Activated naive CD4-positive, alpha-beta T cell treated with anti-CD3 and anti-CD28 coated beads, Interleukin-2, amount 50 U/mL, for 24 hours (primary cell): ENCODE results near the gene CD99L2.
"Not testable (repeated sequence)": the region's sequence is repeated elsewhere in the genome, so short reads cannot be mapped to it uniquely, and the experiment has no call there.

Source experiments
- H3K27ac Mint-ChIP-seq: one replicate; pipeline ENCODE4 v1.8.0; 2021; ENCODE audit warnings: mild to moderate bottlenecking, mixed read lengths
- H3K27me3 Mint-ChIP-seq: one replicate; pipeline ENCODE4 v1.8.0; 2021; ENCODE audit warnings: mixed read lengths
- H3K36me3 Mint-ChIP-seq: one replicate; pipeline ENCODE4 v1.8.0; 2021; ENCODE audit warnings: mixed read lengths
- H3K4me1 Mint-ChIP-seq: one replicate; pipeline ENCODE4 v1.8.0; 2021; ENCODE audit warnings: mixed read lengths
- H3K4me3 Mint-ChIP-seq: one replicate; pipeline ENCODE4 v1.8.0; 2021; ENCODE audit warnings: mild to moderate bottlenecking, mixed read lengths
- H3K9me3 Mint-ChIP-seq: one replicate; pipeline ENCODE4 v1.8.0; 2021; ENCODE audit warnings: mixed read lengths

CD99L2 gene

GRCh38 chrX:150905293-150905692 is 6.8 kb upstream of the CD99L2 start:
- Mint-ChIP-seq H3K27ac (no peak overlapping the region), H3K27me3 (no peaks in the 10 kb centered on the region), H3K9me3 (no peaks in the 10 kb centered on the region), H3K36me3 (no peaks in the 10 kb centered on the region), H3K4me1 (no peaks in the 10 kb centered on the region), H3K4me3 (no peak overlapping the region)

- no peaks in the 10 kb centered on the region for H3K9me3 Mint-ChIP-seq
- H3K27ac Mint-ChIP-seq, result no peak overlapping the region
- no peak overlapping the region for H3K4me3 Mint-ChIP-seq
- H3K27me3 Mint-ChIP-seq, result no peaks in the 10 kb centered on the region
- H3K4me1 Mint-ChIP-seq, result no peaks in the 10 kb centered on the region
- no peaks in the 10 kb centered on the region for H3K36me3 Mint-ChIP-seq
Measured at GRCh38 chrX:150903110-150903508, 4.6 kb upstream of the CD99L2 start.

GRCh38 chrX:150902434-150903109 is 4.1 kb upstream of the CD99L2 start:
- no peak overlapping the region for H3K4me3 Mint-ChIP-seq
- H3K9me3 Mint-ChIP-seq, result no peaks in the 10 kb centered on the region
- H3K4me1 Mint-ChIP-seq, result no peaks in the 10 kb centered on the region
- H3K27ac Mint-ChIP-seq, result no peak overlapping the region
- H3K27me3 Mint-ChIP-seq, result no peaks in the 10 kb centered on the region
- no peaks in the 10 kb centered on the region for H3K36me3 Mint-ChIP-seq

GRCh38 chrX:150899191-150899757 is 806 bp upstream of the CD99L2 start:
- Mint-ChIP-seq H3K27ac (no peak overlapping the region), H3K27me3 (no peaks in the 10 kb centered on the region), H3K4me1 (no peaks in the 10 kb centered on the region), H3K4me3 (peak overlapping the region; percentile 86), H3K9me3 (no peaks in the 10 kb centered on the region), H3K36me3 (no peaks in the 10 kb centered on the region)

GRCh38 chrX:150897421-150898320 is 797 bp downstream of the CD99L2 start:
- Mint-ChIP-seq H3K4me3 (peak overlapping the region; percentile 82), H3K27me3 (no peaks in the 10 kb centered on the region), H3K36me3 (no peaks in the 10 kb centered on the region), H3K27ac (peak overlapping the region; percentile 90), H3K4me1 (no peaks in the 10 kb centered on the region), H3K9me3 (no peaks in the 10 kb centered on the region)

GRCh38 chrX:150896632-150897031 is 1.8 kb downstream of the CD99L2 start:
- Mint-ChIP-seq H3K27ac (no peak overlapping the region), H3K36me3 (no peaks in the 10 kb centered on the region), H3K4me3 (no peak overlapping the region), H3K9me3 (no peaks in the 10 kb centered on the region), H3K27me3 (no peaks in the 10 kb centered on the region), H3K4me1 (no peaks in the 10 kb centered on the region)

- Mint-ChIP-seq H3K4me3 (no peak overlapping the region), H3K27ac (no peak overlapping the region), H3K9me3 (no peaks in the 10 kb centered on the region), H3K27me3 (no peaks in the 10 kb centered on the region), H3K36me3 (no peaks in the 10 kb centered on the region), H3K4me1 (no peaks in the 10 kb centered on the region)
Measured at GRCh38 chrX:150893936-150894335, 4.5 kb downstream of the CD99L2 start.

GRCh38 chrX:150889131-150889530 is 9.3 kb downstream of the CD99L2 start:
- Mint-ChIP-seq H3K9me3 (no peaks in the 10 kb centered on the region), H3K27me3 (no peaks in the 10 kb centered on the region), H3K27ac (no peak overlapping the region), H3K4me3 (no peak overlapping the region), H3K4me1 (no peaks in the 10 kb centered on the region), H3K36me3 (no peaks in the 10 kb centered on the region)

GRCh38 chrX:150887906-150888465 is 10.5 kb downstream of the CD99L2 start:
- Mint-ChIP-seq H3K9me3 (no peaks in the 10 kb centered on the region), H3K27me3 (no peaks in the 10 kb centered on the region), H3K4me3 (no peak overlapping the region), H3K36me3 (no peaks in the 10 kb centered on the region), H3K4me1 (peaks cover 4% of the 10 kb centered on the region), H3K27ac (no peak overlapping the region)

GRCh38 chrX:150887268-150887667 is 11.2 kb downstream of the CD99L2 start:
- H3K27ac Mint-ChIP-seq, H3K4me3 Mint-ChIP-seq, H3K36me3 Mint-ChIP-seq, H3K27me3 Mint-ChIP-seq, H3K4me1 Mint-ChIP-seq, H3K9me3 Mint-ChIP-seq: not testable (repeated sequence)

GRCh38 chrX:150886381-150886780 is 12.1 kb downstream of the CD99L2 start:
- Mint-ChIP-seq H3K9me3 (no peaks in the 10 kb centered on the region), H3K4me1 (peaks cover 5% of the 10 kb centered on the region), H3K27ac (no peak overlapping the region), H3K27me3 (no peaks in the 10 kb centered on the region), H3K4me3 (no peak overlapping the region), H3K36me3 (no peaks in the 10 kb centered on the region)

- Mint-ChIP-seq H3K4me3 (no peak overlapping the region), H3K27ac (peak overlapping the region; percentile 46), H3K4me1 (peaks cover 38% of the 10 kb centered on the region)
Measured at GRCh38 chrX:150880808-150881165, 17.7 kb downstream of the CD99L2 start.

GRCh38 chrX:150879855-150880807 is 18.3 kb downstream of the CD99L2 start:
- Mint-ChIP-seq H3K36me3 (peaks cover 8% of the 10 kb centered on the region), H3K27ac (peak overlapping the region; percentile 68), H3K27me3 (no peaks in the 10 kb centered on the region), H3K9me3 (no peaks in the 10 kb centered on the region), H3K4me3 (peak overlapping the region; percentile 33), H3K4me1 (peaks cover 44% of the 10 kb centered on the region)

More at GRCh38 chrX:150880808-150881165, 17.7 kb downstream of the CD99L2 start:
- no peaks in the 10 kb centered on the region for H3K27me3 Mint-ChIP-seq
- H3K36me3 Mint-ChIP-seq, result peaks cover 1% of the 10 kb centered on the region
- H3K9me3 Mint-ChIP-seq, result no peaks in the 10 kb centered on the region

GRCh38 chrX:150875621-150876020 is 22.8 kb downstream of the CD99L2 start:
- peak overlapping the region; percentile 23 for H3K27ac Mint-ChIP-seq
- peaks cover 10% of the 10 kb centered on the region for H3K36me3 Mint-ChIP-seq
- H3K9me3 Mint-ChIP-seq, H3K4me3 Mint-ChIP-seq, H3K27me3 Mint-ChIP-seq: not testable (repeated sequence)
- H3K4me1 Mint-ChIP-seq, result peaks cover 67% of the 10 kb centered on the region

- H3K4me3 Mint-ChIP-seq, result no peak overlapping the region
Measured at GRCh38 chrX:150874448-150874847, 24.0 kb downstream of the CD99L2 start.

More at GRCh38 chrX:150874448-150874847, 24.0 kb downstream of the CD99L2 start:
- no peak overlapping the region for H3K27ac Mint-ChIP-seq
- peaks cover 60% of the 10 kb centered on the region for H3K4me1 Mint-ChIP-seq
- H3K36me3 Mint-ChIP-seq, result peaks cover 10% of the 10 kb centered on the region
- no peaks in the 10 kb centered on the region for H3K27me3 Mint-ChIP-seq
- peaks cover 3% of the 10 kb centered on the region for H3K9me3 Mint-ChIP-seq
